Endothelial cell (in vitro differentiated cells): ENCODE data around the gene BCL2L15. TPM values are rescaled to one million over a fixed set of nuclear protein-coding genes. Genes with fewer than 3 reads are reported as not detected.
"Not testable (repeated sequence)": the region's sequence is repeated elsewhere in the genome, so short reads cannot be mapped to it uniquely, and the experiment has no call there.

Experiments
- DNase-seq: peaks from one replicate; pipeline ENCODE4 v3.0.0; 2021; ENCODE audit warnings: low spot score
- H3K27ac Mint-ChIP-seq: one replicate; pipeline ENCODE4 v1.8.0; 2021; ENCODE audit warnings: mixed read lengths, inconsistent platforms; ENCODE audit not compliant: unreplicated experiment
- H3K27me3 Mint-ChIP-seq: one replicate; pipeline ENCODE4 v1.8.0; 2021; ENCODE audit warnings: mild to moderate bottlenecking, moderate library complexity, mixed read lengths, inconsistent platforms; ENCODE audit not compliant: unreplicated experiment
- H3K36me3 Mint-ChIP-seq: one replicate; pipeline ENCODE4 v1.8.0; 2021; ENCODE audit warnings: mild to moderate bottlenecking, low read depth, mixed read lengths, inconsistent platforms; ENCODE audit not compliant: unreplicated experiment
- H3K4me1 Mint-ChIP-seq: one replicate; pipeline ENCODE4 v1.8.0; 2021; ENCODE audit warnings: mild to moderate bottlenecking, mixed read lengths, inconsistent platforms; ENCODE audit not compliant: unreplicated experiment
- H3K4me3 Mint-ChIP-seq: one replicate; pipeline ENCODE4 v1.8.0; 2021; ENCODE audit warnings: mild to moderate bottlenecking, mixed read lengths, inconsistent platforms; ENCODE audit not compliant: unreplicated experiment
- H3K9me3 Mint-ChIP-seq: one replicate; pipeline ENCODE4 v1.8.0; 2021; ENCODE audit warnings: mixed read lengths, inconsistent platforms; ENCODE audit not compliant: unreplicated experiment
- CTCF ChIP-seq: fragments of 200-600 bp; sonication (generic); IDR thresholded peaks from one replicate; pipeline ENCODE4 v1.5.0; 2021; ENCODE audit warnings: antibody characterized with exemption; ENCODE audit not compliant: unreplicated experiment
- total RNA-seq: library from RNA; stranded (reverse); fragmentation: NEBNext Ultra II Directional; extraction: Animal tissue kit (Norgen Biotek cat#: 25700); gene quantifications from one replicate; pipeline ENCODE4 v1.2.1, GENCODE V29; 2021; ENCODE audit not compliant: unreplicated experiment

Gene BCL2L15
- total RNA-seq, 1 donor from 2014 or later = 0.49 TPM

GRCh38 chr1:113856401-113856790 is 31.0 kb downstream of the BCL2L15 start:
- TF ChIP-seq CTCF = no peak
- Mint-ChIP-seq H3K27ac (no peak overlapping the region), H3K4me3 (no peak overlapping the region), H3K27me3 (no peaks in the 10 kb centered on the region), H3K9me3 (no peaks in the 10 kb centered on the region), H3K4me1 (peaks cover 6% of the 10 kb centered on the region), H3K36me3 (no peaks in the 10 kb centered on the region)
- DNase-seq = no peak

- Mint-ChIP-seq H3K4me1 (peaks cover 4% of the 10 kb centered on the region), H3K9me3 (no peaks in the 10 kb centered on the region), H3K36me3 (no peaks in the 10 kb centered on the region), H3K27ac (no peak overlapping the region), H3K27me3 (no peaks in the 10 kb centered on the region), H3K4me3 (no peak overlapping the region)
- no peak for DNase-seq
- no peak for TF ChIP-seq CTCF
Observed at GRCh38 chr1:113855630-113856400, 31.6 kb downstream of the BCL2L15 start.

GRCh38 chr1:113854234-113854633 is 33.1 kb downstream of the BCL2L15 start:
- no peaks in the 10 kb centered on the region for H3K4me1 Mint-ChIP-seq
- no peaks in the 10 kb centered on the region for H3K27me3 Mint-ChIP-seq
- no peak for TF ChIP-seq CTCF
- H3K9me3 Mint-ChIP-seq = no peaks in the 10 kb centered on the region
- no peak for DNase-seq
- H3K4me3 Mint-ChIP-seq = no peak overlapping the region
- H3K27ac Mint-ChIP-seq = no peak overlapping the region
- H3K36me3 Mint-ChIP-seq = no peaks in the 10 kb centered on the region

GRCh38 chr1:113852694-113853093 is 34.7 kb downstream of the BCL2L15 start:
- DNase-seq, H3K36me3 Mint-ChIP-seq, H3K4me1 Mint-ChIP-seq, H3K27ac Mint-ChIP-seq, H3K4me3 Mint-ChIP-seq, H3K27me3 Mint-ChIP-seq, H3K9me3 Mint-ChIP-seq: not testable (repeated sequence)

- Mint-ChIP-seq H3K27ac (no peak overlapping the region), H3K4me3 (no peak overlapping the region), H3K27me3 (no peaks in the 10 kb centered on the region), H3K9me3 (no peaks in the 10 kb centered on the region), H3K36me3 (no peaks in the 10 kb centered on the region), H3K4me1 (no peaks in the 10 kb centered on the region)
- no peak for TF ChIP-seq CTCF
- DNase-seq = no peak
Observed at GRCh38 chr1:113850127-113850796, 37.1 kb downstream of the BCL2L15 start.
